GM23338 (cell line): ENCODE results near the gene CACNA1C. TPM values are rescaled to one million over a fixed set of nuclear protein-coding genes. Genes with fewer than 3 reads are reported as not detected.

Source experiments
- ATAC-seq: fragments of 200-7000 bp; cut with Tn5 transposase; 3 replicates; pipeline ENCODE4 v1.9.1; 2020
- DNase-seq: peaks from one replicate; pipeline ENCODE4 v3.0.0-alpha.2; 2015; ENCODE audit warnings: low spot score
- H2AFZ ChIP-seq: fragments of 200-600 bp; sonication (generic); 2 replicates; pipeline ENCODE4 v1.8.0; 2016; ENCODE audit warnings: antibody characterized with exemption, mild to moderate bottlenecking, moderate library complexity
- H3F3A ChIP-seq: fragments of 200-600 bp; sonication (generic); replicated peaks from 2 replicates; pipeline ENCODE4 v1.8.0; 2017; ENCODE audit warnings: antibody characterized with exemption, mixed run types, low read depth
- H3K27ac ChIP-seq: fragments of 200-600 bp; sonication (generic); 2 replicates; pipeline ENCODE4 v1.6.1; 2016; ENCODE audit warnings: low read depth
- H3K27me3 ChIP-seq: fragments of 200-600 bp; sonication (generic); 2 replicates; pipeline ENCODE4 v1.8.0; 2016; ENCODE audit warnings: mild to moderate bottlenecking, mixed run types, moderate library complexity; ENCODE audit not compliant: insufficient read depth
- H3K36me3 ChIP-seq: fragments of 200-600 bp; sonication (generic); 2 replicates; pipeline ENCODE4 v1.8.0; 2016; ENCODE audit warnings: mild to moderate bottlenecking; ENCODE audit not compliant: insufficient read depth
- H3K4me1 ChIP-seq: fragments of 200-600 bp; sonication (generic); 2 replicates; pipeline ENCODE4 v1.8.0; 2016; ENCODE audit warnings: mild to moderate bottlenecking, moderate library complexity; ENCODE audit not compliant: insufficient read depth
- H3K4me2 ChIP-seq: fragments of 200-600 bp; sonication (generic); 2 replicates; pipeline ENCODE4 v1.7.1; 2017; ENCODE audit warnings: mixed run types
- H3K4me3 ChIP-seq: fragments of 200-600 bp; sonication (generic); 2 replicates; pipeline ENCODE4 v1.6.1; 2016; ENCODE audit warnings: mixed run types
- H3K79me2 ChIP-seq: fragments of 200-600 bp; sonication (generic); replicated peaks from 2 replicates; pipeline ENCODE4 v1.8.0; 2017; ENCODE audit warnings: mild to moderate bottlenecking; ENCODE audit not compliant: insufficient read depth
- H3K9me2 ChIP-seq: fragments of 200-600 bp; sonication (generic); 2 replicates; pipeline ENCODE4 v1.8.0; 2017; ENCODE audit not compliant: insufficient read depth
- H4K20me1 ChIP-seq: fragments of 200-600 bp; sonication (generic); replicated peaks from 2 replicates; pipeline ENCODE4 v1.8.0; 2017; ENCODE audit warnings: mild to moderate bottlenecking; ENCODE audit not compliant: insufficient read depth
- H3K27ac Mint-ChIP-seq: 2 replicates; pipeline ENCODE4 v1.8.0; 2020; ENCODE audit warnings: inconsistent platforms, mild to moderate bottlenecking, moderate library complexity, mixed read lengths
- H3K27me3 Mint-ChIP-seq: 3 replicates; pipeline ENCODE4 v1.8.0; 2022; ENCODE audit warnings: low read depth, mild to moderate bottlenecking, moderate library complexity, mixed read lengths, inconsistent platforms; ENCODE audit not compliant: insufficient read depth, poor library complexity
- H3K36me3 Mint-ChIP-seq: 3 replicates; pipeline ENCODE4 v1.8.0; 2021; ENCODE audit warnings: low read depth, mild to moderate bottlenecking, inconsistent platforms, moderate library complexity, mixed read lengths
- H3K4me1 Mint-ChIP-seq: 3 replicates; pipeline ENCODE4 v1.8.0; 2020; ENCODE audit warnings: mild to moderate bottlenecking, inconsistent platforms, mixed read lengths
- H3K4me3 Mint-ChIP-seq: 3 replicates; pipeline ENCODE4 v1.8.0; 2021; ENCODE audit warnings: moderate library complexity, mild to moderate bottlenecking, inconsistent platforms, mixed read lengths
- H3K9me3 Mint-ChIP-seq: 3 replicates; pipeline ENCODE4 v1.8.0; 2020; ENCODE audit warnings: moderate library complexity, mild to moderate bottlenecking, inconsistent platforms, mixed read lengths
- CREB1 ChIP-seq: fragments of 250-450 bp; sonication (Bioruptor Pico); IDR thresholded peaks from 2 replicates; pipeline ENCODE4 v1.5.0; 2020; ENCODE audit warnings: low read depth, mild to moderate bottlenecking, moderate library complexity
- CTCF ChIP-seq, 2 experiments: fragments of 200-600 bp in 1 of 2; sonication (generic) in 1 of 2; conservative IDR thresholded peaks; 2 replicates each; pipeline versions ENCODE4 v1.5.1 to v1.6.1; 2016 to 2017; ENCODE audit warnings: antibody characterized with exemption in 2 of 2, low read depth in 2 of 2, mild to moderate bottlenecking in 2 of 2, moderate library complexity in 1 of 2
- ETS1 ChIP-seq: IDR thresholded peaks from 2 replicates; pipeline ENCODE4 v1.6.1; 2016; ENCODE audit warnings: antibody characterized with exemption
- EZH2 ChIP-seq: fragments of 200-600 bp; sonication (generic); IDR thresholded peaks from one replicate; pipeline ENCODE4 v1.8.0; 2017; ENCODE audit warnings: antibody characterized with exemption, mild to moderate bottlenecking, low read depth; ENCODE audit not compliant: unreplicated experiment
- JUNB ChIP-seq: IDR thresholded peaks from one replicate; pipeline ENCODE4 v1.6.1; 2016; ENCODE audit warnings: antibody characterized with exemption; ENCODE audit not compliant: unreplicated experiment
- NANOG ChIP-seq: IDR thresholded peaks from 2 replicates; pipeline ENCODE4 v1.6.1; 2016; ENCODE audit warnings: antibody characterized with exemption, borderline replicate concordance
- REST ChIP-seq: IDR thresholded peaks from one replicate; pipeline ENCODE4 v1.6.1; 2018; ENCODE audit warnings: antibody characterized with exemption; ENCODE audit not compliant: unreplicated experiment
- STAT1 ChIP-seq: IDR thresholded peaks from one replicate; pipeline ENCODE4 v1.6.1; 2016; ENCODE audit warnings: antibody characterized with exemption; ENCODE audit not compliant: unreplicated experiment
- ZNF331 ChIP-seq: fragments of 250-450 bp; sonication (Bioruptor Pico); IDR thresholded peaks from 2 replicates; pipeline ENCODE4 v1.5.0; 2020; ENCODE audit warnings: low read depth, mild to moderate bottlenecking, moderate library complexity
- polyA plus RNA-seq: library from polyadenylated mRNA; unstranded; fragments of >200 nt; fragmentation: Nextera tagmentation; extraction: Ambion mirVana; gene quantifications from 2 replicates; pipeline ENCODE4 v1.2.1, GENCODE V29; 2016
- total RNA-seq: library from RNA; depleted of rRNA; stranded (reverse); fragments of >200 nt; shearing (Covaris generic); gene quantifications from 2 replicates; pipeline ENCODE4 v1.2.3, GENCODE V29; 2014
- TF ChIP-seq, protein P1 (sequence below): fragments of 250-450 bp; sonication (Bioruptor Pico); IDR thresholded peaks from 2 replicates; pipeline ENCODE4 v1.5.0; 2020; ENCODE audit warnings: mild to moderate bottlenecking, moderate library complexity

CACNA1C gene
- total and polyA plus RNA-seq, 2 experiments from 2014 or later: 0.78 to 2.1 TPM

- TF ChIP-seq CTCF (conservative IDR thresholded peaks at IDR 0.05; ENCODE audit: low read depth in 2 of 2): no peak
- TF ChIP-seq NANOG: no peak
- no peak for TF ChIP-seq ZNF331 (CRISPR knock-in tag)
- TF ChIP-seq STAT1: no peak
- TF ChIP-seq ETS1: no peak
- TF ChIP-seq EZH2: no peak
- no peak for TF ChIP-seq CREB1
Measured at GRCh38 chr12:2113119-2113912, 60.5 kb downstream of the CACNA1C start (continued).

- H3K9me2 ChIP-seq: no peaks in the 10 kb centered on the region
- H3K27ac ChIP-seq: no peak overlapping the region
- H3K27me3 Mint-ChIP-seq: peaks cover 3% of the 10 kb centered on the region
- ATAC-seq (no peak), DNase-seq (no peak)
- H3K36me3 ChIP-seq: no peaks in the 10 kb centered on the region
- H3K4me3 ChIP-seq: no peak overlapping the region
- H3K4me2 ChIP-seq: no peak overlapping the region
- H3F3A ChIP-seq: no peaks in the 10 kb centered on the region
- no peaks in the 10 kb centered on the region for H3K79me2 ChIP-seq
- no peak overlapping the region for H2AFZ ChIP-seq
- H3K4me3 Mint-ChIP-seq: no peak overlapping the region
- no peaks in the 10 kb centered on the region for H3K4me1 ChIP-seq
- no peaks in the 10 kb centered on the region for H4K20me1 ChIP-seq
- H3K9me3 Mint-ChIP-seq: no peaks in the 10 kb centered on the region; the same call in 1 of the 3 replicates
- no peak overlapping the region for H3K27ac Mint-ChIP-seq
- no peaks in the 10 kb centered on the region for H3K36me3 Mint-ChIP-seq
- H3K4me1 Mint-ChIP-seq: no peaks in the 10 kb centered on the region; the same call in 2 of the 3 replicates
- no peaks in the 10 kb centered on the region for H3K27me3 ChIP-seq
- TF ChIP-seq, protein P1, sequence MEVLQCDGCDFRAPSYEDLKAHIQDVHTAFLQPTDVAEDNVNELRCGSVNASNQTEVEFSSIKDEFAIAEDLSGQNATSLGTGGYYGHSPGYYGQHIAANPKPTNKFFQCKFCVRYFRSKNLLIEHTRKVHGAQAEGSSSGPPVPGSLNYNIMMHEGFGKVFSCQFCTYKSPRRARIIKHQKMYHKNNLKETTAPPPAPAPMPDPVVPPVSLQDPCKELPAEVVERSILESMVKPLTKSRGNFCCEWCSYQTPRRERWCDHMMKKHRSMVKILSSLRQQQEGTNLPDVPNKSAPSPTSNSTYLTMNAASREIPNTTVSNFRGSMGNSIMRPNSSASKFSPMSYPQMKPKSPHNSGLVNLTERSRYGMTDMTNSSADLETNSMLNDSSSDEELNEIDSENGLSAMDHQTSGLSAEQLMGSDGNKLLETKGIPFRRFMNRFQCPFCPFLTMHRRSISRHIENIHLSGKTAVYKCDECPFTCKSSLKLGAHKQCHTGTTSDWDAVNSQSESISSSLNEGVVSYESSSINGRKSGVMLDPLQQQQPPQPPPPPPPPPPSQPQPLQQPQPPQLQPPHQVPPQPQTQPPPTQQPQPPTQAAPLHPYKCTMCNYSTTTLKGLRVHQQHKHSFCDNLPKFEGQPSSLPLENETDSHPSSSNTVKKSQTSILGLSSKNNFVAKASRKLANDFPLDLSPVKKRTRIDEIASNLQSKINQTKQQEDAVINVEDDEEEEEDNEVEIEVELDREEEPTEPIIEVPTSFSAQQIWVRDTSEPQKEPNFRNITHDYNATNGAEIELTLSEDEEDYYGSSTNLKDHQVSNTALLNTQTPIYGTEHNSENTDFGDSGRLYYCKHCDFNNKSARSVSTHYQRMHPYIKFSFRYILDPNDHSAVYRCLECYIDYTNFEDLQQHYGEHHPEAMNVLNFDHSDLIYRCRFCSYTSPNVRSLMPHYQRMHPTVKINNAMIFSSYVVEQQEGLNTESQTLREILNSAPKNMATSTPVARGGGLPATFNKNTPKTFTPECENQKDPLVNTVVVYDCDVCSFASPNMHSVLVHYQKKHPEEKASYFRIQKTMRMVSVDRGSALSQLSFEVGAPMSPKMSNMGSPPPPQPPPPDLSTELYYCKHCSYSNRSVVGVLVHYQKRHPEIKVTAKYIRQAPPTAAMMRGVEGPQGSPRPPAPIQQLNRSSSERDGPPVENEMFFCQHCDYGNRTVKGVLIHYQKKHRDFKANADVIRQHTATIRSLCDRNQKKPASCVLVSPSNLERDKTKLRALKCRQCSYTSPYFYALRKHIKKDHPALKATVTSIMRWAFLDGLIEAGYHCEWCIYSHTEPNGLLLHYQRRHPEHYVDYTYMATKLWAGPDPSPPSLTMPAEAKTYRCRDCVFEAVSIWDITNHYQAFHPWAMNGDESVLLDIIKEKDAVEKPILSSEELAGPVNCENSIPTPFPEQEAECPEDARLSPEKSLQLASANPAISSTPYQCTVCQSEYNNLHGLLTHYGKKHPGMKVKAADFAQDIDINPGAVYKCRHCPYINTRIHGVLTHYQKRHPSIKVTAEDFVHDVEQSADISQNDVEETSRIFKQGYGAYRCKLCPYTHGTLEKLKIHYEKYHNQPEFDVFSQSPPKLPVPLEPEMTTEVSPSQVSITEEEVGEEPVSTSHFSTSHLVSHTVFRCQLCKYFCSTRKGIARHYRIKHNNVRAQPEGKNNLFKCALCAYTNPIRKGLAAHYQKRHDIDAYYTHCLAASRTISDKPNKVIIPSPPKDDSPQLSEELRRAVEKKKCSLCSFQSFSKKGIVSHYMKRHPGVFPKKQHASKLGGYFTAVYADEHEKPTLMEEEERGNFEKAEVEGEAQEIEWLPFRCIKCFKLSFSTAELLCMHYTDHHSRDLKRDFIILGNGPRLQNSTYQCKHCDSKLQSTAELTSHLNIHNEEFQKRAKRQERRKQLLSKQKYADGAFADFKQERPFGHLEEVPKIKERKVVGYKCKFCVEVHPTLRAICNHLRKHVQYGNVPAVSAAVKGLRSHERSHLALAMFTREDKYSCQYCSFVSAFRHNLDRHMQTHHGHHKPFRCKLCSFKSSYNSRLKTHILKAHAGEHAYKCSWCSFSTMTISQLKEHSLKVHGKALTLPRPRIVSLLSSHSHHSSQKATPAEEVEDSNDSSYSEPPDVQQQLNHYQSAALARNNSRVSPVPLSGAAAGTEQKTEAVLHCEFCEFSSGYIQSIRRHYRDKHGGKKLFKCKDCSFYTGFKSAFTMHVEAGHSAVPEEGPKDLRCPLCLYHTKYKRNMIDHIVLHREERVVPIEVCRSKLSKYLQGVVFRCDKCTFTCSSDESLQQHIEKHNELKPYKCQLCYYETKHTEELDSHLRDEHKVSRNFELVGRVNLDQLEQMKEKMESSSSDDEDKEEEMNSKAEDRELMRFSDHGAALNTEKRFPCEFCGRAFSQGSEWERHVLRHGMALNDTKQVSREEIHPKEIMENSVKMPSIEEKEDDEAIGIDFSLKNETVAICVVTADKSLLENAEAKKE (CRISPR knock-in tag): no peak
- no peak for TF ChIP-seq EZH2
- TF ChIP-seq ZNF331 (CRISPR knock-in tag): no peak
- no peak for TF ChIP-seq STAT1
- no peak for TF ChIP-seq REST
- TF ChIP-seq JUNB: no peak
Measured at GRCh38 chr12:2114071-2114470, 61.3 kb downstream of the CACNA1C start.
